ENCODE results near the gene TRIM71.
"Not testable (repeated sequence)": the region's sequence is repeated elsewhere in the genome, so short reads cannot be mapped to it uniquely, and the experiment has no call there.

The TRIM71 gene

DNA sequence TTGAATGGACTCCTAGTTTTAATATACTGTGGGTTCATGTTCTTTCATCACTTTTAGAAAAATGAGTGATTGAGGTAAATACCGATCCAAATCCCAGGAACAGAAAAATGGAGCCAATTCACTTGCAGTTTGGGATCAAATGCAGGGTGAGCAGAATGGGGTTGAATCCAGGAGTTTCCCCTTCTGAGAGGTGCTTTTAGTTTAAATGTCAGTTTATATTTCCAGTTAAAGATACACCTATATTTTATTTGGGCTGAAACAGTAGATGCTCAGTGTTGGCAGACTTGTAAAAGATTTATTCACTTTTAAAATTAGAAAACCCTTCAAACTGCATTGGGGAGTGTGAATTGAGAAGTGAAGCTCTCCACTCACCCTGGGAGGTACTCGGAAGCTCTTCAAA is 2.6 kb downstream of the TRIM71 start:
- no peak for DNase-seq

DNA sequence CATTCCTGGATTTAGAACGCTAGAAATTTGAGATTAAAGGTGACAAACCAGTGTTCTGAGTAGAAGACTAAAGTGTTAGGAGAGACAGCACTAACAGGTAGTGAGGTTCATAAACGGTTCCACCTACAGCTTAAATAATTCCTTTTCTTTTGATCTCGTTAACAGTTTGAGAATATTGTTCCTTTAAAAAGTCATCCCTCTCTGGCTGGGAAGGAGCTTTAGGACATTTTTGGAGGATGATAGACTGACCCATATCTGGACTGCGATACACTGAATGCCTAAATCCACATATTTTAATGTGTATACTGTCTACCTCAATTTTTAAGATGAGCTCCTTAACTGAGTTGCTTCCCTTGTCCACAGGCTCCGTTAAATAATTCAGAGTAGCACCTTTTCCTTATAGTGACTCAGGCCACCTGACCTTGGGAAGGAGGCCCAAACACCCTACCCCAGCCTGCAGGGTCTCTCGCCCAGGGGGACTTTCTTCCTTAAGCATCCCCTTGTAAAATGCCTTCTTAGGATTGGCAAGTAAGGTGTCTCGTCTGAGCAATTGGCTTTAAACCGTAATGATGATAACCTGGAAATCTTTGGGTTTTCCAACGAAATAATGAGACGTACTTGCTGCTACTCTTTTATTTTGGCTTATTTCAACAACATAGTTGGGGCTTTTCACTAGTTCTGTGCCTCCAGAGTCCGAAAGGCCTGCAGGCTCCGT is 3.3 kb downstream of the TRIM71 start:
- DNase-seq: no peak

DNA sequence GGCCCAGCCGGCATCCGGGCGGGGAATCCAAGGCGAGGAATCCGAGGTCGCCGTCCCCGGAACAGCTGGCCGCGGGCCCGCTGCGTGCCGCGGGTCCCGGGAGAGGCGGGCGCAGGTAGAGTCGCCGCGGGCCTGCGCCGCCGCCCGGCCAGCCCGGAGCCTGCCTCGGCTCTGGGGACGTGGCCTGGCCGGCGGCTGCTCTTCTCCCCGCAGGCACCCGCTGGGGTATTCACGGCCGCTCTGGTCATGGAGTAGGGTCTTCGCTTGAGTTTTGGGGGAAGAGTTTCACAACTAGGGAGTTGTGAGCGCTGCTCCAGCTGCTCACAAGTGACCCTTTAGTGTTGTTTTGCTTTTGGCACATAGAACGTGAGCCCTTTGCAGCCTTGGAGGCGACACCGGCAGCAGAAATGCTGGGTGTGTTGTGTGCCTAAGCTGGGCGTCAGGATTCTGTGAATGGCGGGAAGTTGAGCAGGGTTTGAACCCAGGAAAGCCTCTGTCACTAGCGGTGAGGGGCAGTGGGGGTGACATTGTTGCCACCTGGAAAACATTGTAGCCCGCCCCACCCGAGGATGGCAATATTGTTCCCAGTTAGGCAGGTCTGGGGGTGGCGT is 4.0 kb downstream of the TRIM71 start:
- DNase-seq: no peak

DNA sequence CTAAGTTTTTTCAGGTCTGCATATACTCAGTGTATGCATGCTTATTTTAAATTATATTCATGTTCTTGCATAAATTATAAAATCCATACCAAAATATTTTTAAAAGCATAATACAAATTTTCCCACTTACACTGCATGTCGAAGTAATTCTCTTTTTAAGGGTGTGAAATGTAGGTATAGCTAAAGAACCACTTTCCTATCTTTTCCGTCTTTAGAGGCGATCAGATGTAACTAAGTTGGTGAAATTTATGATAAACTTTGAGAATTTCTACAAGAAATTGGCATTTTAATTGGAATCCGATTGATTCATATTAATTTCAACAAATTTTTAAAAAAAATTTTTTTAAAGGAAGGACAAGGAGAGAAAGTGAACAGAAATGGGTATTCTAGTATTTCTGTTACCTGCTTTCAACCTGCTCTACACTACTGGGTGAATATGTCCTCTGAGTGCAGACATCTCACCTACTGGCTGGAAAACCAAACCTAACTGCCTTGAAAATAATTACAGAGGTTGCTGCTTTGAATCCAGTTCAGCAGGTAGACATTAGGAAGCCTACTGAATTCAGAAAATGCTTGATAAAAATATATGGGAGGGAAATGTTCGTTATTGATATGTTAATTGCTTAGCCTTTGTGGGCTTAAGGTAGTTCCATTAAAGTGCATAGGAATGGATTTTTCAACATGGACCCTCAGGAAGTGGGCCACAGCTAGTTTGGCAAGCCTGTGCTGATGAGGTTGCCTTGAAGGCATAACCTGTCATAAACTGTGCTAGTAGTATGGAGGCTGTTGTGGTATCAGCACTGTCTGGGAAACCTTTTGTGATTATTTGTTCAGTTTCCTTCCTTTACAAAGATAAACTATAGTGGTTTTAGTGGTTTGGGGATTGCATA is 5.1 kb downstream of the TRIM71 start:
- no peak for DNase-seq

DNA sequence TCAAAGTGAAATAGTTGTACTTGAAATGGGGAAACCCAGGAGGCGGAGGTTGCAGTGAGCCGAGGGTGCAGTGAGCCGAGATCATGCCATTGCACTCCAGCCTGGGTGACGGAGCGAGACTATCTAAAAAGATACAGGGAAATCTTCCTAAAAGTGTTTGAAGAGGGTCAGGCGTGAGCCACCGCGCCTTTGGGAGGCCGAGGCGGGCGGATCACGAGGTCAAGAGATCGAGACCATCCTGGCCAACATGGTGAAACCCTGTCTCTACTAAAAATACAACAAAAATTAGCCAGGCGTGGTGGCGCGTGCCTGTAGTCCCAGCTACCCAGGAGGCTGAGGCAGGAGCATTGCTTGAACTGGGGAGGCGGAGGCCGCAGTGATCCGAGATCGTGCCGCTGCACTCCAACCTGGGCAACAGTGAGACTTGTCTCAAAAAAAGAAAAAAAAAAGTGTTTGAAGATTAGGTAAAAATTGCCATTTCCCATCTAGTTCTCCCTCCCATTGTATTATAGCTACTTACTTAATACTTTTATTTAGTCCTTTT is 5.9 kb downstream of the TRIM71 start:
- not testable (repeated sequence) for DNase-seq

DNA sequence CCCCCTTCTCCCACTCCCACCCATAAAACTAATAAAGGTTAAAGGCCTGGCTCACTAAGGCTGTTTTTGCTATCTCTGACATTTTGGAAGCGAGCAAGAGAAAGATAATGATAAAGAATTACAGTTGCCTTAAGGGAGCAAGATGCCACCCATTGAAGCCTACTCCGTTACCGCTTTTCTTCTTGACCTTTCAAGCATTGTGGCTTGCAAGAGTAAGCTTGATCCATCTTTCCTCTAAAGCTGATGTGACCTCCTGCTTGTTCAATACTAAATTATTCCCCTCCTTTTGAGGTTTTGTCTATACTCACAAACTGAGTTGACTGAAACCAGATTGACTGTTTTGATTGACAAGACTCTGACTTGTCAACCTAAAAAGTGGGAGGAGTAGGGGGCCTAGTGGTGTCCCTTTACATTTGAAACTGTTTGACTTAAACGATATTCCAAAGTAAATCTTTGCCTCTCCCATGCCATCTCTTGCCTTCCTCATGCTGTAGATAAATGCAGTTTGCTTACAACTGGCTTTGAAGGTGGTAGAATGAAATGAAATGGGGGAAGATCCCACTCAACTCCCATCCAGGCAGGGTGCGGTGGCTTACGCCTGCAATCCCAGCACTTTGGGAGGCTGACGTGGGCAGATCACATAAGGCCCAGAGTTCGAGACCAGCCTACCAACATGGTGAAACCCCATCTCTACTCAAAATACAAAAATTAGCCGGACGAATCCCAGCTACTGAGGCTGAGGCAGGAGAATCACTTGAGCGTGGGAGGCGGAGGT is 8.0 kb downstream of the TRIM71 start:
- DNase-seq: no peak

DNA sequence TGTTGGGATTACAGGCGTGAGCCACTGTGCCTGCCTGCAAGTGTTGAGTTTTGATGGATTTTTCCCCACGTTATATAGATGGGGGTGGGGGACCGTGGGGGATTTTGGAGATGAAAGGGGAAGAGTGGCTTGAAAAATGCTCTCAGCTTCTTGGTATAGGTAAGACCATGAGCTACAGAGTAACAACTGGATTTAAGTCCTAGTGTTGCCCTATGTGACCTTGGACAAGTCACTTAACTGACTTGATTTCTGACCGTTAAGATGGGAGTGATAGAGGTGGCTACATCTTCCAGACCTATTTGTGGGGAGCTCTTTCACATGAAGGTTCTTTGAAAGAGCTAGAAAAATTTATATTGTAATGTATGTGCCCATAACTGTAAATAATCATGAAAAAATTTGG is 13.3 kb downstream of the TRIM71 start:
- no peak for DNase-seq

DNA sequence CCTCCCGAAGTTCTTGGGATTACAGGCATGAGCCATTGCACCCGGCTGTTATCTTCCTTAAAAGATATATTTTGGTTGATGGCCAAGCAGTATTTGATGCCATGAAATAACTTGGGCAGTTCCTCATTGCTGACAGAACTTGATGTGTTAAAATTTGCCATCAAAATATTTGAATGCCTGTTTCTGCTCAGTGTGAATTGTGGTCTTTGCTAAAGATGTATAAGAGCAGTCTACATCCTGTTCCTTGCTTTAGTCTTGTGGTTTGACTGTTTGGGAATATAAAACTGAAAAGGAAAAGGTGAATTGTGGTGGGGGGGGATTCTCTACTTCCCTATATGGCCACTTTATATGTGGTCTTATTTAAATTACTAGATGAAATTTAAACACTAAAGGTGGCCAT is 14.0 kb downstream of the TRIM71 start:
- no peak for DNase-seq

DNA sequence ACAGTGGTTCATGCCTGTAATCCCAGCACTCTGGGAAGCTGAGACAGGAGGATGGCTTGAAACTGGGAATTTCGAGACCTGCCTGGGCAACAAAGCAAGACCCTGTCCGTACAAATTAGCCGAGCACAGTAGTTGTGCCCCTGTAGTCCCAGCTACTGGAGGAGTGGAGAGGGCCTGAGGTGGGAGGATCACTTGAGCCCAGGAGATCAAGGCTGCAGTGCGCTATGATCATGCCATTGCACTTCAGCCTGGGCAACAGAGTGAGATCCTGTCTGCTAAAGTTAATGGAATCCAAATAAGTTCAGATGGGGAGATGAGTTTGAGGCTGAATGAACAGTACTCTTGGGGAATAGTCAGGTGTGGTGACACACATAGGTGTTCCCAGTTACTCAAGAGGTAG is 14.4 kb downstream of the TRIM71 start:
- no peak for DNase-seq

DNA sequence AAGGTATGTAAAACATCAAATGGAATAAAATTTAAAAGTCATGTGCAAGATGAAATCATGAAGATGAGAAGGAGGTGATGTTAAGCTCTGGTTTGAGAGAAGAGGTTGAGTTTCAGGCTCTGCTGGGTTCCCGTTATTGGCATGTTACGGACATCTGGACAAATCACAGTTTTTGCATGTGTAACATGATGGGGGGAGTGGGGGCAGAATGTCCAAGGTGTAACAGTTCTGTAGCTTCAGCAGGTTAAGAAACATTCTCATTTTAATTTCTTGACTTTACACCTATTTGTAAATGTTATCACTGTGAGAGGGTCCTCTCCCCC is 17.2 kb downstream of the TRIM71 start:
- DNase-seq: no peak

DNA sequence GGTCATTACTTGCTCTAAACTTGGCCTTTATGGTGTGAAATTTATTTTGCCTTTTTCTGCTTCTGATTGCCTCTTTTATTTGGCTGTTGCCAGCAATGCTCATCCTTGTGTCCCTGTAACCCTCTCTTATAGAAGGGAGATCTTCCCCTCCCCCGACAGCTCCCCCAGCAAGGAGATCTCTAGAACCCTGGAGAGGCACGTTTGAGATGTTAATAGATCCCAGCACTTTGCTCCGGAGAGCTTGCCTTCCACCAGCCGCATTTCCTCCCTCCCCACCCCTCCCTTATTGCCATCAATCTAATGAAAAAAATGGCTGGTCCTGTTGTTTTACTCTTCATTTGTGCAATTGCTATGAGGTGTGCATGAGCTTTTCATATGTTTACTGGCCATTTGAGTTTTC is 18.2 kb downstream of the TRIM71 start:
- no peak for DNase-seq

DNA sequence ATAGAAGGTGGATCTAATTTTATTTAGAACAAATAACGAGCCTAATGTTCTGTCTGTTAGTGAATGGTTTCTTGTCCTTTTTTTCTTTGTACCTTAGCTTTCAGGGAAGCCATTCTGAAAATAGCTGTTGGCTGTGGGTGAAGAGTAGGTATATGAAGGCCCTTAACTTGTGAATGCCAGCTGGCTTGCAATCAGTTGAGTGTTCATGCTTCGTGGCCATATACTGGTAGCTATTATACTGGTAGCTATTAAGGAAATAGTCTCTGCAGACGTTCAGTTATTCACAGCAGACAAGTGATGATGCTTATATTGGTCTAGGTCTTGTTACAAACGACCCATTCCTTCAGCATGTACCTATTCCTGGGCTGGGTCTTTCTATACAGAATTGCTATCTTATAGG is 18.8 kb downstream of the TRIM71 start:
- DNase-seq: no peak

DNA sequence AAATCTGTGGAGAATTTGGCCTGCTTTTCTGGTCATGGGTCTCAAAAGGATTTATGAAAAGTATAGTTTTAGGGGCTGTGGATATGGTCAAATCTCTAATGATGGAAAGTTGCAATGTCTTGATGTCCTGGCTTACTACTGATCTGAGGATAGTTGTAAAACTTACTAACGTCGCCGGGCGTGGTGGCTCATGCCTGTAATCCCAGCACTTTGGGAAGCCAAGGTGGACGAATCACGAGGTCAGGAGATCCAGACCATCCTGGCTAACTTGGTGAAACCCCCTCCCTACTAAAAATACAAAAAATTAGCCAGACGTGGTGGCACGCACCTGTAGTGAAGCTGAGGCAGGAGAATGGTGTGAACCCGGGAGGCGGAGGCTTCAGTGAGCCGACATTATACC is 19.6 kb downstream of the TRIM71 start:
- no peak for DNase-seq

DNA sequence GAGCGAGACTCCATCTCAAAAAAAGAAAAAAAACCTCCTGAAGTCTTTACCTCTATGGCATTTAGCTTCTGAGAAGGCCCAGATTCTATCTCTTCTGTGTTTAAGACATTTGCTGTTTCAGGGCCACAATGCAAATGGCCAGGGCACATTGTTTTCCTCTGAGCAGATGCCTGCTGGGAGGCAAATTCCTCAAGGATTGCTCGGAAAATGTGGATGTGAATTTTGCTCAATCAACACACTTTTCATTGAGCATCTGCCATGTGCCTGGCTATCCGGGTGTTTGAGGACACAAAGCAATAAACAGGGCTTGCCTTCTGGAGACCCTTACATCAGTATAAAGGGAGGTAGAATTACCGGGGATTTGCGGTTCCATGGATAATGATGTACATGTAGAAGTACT is 20.0 kb downstream of the TRIM71 start:
- no peak for DNase-seq

DNA sequence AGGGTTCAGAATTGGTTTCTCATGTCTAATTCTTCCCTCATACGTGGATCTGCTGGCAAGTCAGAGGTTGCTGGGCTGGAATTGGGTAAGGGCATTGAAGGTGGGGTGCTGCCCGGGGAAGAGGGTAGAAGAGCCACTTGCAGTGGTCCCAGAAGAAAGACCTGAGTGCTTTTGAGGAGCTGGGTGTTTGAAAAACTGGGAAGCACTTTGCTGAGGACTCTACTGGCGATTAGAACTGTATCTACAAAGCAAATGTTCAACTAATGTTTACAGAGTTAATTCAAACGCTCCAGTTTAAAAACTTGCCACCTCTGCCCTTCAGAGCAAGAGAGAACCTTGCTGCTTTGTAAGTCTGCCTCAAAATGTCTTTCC is 21.9 kb downstream of the TRIM71 start:
- DNase-seq: no peak

DNA sequence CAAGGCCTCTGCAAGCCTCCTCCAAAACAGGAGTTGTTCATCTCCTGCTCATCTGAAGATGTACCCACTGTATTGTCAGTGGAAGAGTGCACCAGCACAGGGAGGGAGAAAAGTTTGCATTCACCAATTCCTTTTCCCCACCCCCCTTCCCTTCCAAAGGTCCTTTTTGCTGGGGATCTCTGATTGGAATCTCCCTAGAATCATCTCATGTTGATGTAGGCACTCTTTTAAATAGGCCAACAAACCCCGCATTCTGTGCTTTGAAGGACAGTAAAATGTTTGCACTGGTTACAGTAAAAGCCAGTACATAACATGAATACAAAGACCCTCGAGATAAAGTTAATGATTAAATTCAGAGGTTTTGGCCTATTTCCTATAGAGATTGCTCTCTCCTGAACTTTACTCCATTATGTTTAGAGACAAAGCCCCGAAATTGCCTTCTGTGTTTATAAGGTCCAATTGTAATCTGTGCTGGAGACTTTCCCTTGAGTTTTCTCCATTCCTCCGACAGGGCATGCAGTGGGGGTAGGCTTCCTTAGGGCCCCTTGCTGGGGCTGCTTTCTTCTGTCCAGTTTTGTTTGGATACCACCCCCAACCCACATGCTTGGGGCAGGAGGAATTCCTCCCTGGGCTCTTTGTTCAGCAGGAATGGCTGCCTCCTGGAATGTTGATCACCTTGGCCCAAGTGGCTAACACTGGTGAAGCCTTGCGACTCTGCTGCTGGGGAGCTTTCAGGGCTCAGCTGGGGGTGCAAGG is 22.5 kb downstream of the TRIM71 start:
- no peak for DNase-seq

DNA sequence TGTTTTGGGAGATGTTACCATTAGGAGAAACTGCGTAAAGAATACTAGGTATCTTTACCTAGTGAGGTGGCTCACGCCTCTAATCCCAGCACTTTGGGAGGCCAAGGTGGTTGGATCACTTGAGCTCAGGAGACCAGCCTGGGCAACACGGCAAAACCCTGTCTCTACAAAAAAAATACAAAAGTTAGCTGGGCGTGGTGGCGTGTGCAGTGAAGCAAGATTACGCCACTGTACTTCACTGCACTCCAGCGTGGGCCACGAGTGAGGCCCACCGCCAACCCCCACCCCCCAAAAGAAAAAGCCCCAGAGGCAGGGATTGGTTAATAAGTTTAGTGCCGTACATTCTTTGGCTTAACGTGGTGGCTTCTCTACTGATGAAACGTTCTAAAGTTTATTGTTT is 23.5 kb downstream of the TRIM71 start:
- no peak for DNase-seq

DNA sequence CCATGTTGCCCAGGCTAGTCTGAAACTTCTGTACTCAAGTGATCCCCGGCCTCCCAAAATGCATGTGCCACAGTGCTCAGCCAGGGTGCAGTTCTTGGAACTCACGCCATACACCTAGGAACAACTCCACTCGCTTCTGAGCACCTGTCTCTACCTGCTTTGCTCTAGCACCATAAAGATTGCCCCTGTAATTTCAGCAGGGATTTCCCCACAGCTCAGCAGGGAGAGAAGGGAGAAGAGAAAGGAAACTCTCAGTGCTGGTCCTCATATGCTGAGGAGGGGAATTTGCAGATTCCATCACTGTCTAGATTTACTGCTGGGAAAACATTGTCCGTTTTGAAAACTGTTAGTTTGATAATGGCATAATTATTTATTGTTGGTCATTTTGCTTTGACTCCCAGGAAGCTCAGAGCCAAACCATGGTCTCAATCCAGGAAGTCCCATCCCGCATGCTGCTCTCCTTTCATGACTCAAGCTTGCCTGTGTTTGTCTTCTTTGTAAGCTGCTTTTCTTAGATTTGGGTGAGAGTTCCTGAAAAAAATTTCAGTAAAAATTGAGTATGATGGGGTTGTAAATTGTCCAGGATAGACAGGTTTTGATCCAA is 24.2 kb downstream of the TRIM71 start:
- DNase-seq: no peak

DNA sequence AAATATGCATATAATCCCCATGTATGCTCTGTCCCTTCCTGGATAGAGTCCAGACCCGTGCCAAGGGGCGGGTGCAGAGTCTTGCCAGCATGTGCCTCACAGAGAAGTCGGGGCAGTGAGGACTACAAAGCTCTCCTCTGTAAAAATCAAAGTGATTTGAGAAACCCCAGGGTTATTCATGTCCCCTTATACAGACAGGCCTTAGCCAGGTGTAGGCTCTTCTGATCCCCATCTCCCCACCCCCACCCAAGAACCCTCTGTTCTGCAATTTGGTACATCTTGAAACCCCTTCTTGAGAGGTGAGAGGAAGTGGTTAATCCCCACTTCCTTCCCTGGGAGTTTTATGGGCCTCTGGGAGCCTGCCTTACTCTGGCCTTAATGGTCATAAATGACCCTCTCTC is 24.7 kb downstream of the TRIM71 start:
- DNase-seq: no peak

DNA sequence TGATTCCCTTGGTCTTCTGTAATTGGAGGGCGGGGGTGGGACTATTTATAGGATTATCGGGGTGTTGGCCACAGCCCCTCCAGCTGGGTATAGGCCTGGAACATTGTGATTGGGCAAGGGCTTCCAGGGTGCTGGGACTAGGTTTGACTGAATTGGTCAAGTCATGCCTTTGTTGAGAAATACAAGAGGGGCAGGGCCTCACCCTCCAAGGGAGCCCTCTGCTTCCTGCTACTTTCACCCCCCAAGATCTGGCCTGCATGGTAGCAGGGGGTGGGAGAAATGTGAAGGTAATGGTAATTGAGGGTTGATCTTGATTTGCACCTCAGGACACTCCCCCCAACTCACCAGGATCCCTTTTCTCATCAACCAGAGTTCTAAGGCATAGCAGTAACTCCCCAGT is 25.2 kb downstream of the TRIM71 start:
- no peak for DNase-seq

DNA sequence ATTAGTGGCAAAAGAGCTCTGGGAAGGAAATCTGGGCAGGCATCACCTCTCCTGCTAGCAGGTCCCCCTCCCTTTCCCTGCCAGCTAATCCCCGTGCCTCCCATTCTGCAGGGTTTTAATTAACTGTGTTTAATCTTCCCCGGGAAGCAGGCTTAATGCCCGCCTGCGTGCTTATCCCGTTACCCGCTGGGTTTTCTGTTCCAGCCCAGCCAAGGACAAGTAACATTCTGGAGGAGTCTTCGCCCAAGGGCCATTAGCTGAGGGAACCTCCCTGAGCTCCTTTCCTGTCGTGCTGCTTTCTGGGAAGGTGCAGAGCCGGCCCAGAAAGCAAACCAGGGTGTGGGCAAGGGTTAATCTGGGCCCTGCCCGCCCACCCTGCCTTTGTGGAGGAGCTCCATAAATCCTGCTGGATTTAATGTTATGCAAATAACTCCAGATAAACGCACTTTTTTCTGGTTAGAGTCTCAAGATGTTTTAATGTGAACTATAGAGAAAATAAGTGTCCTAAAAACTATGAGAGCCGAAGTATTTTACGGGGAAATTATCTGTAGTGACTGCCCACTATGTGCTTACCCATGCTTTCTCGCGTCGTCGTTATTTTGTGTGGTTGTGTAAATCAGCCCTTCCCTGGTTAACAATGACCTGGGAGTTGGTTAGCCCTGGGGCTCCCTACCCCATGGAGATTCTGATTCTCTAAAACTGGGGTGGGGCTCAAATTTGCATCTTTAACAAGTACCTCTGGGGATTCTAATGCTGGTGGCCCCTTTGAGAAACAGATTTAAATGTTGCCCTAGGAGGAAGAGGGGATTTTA is 25.9 kb downstream of the TRIM71 start:
- DNase-seq: no peak

Data from activated CD8-positive, alpha-beta memory T cell treated with anti-CD3 and anti-CD28 coated beads for 24 hours (primary cell).